AG04449 (cell line): ENCODE data around the gene COL6A2.

Experiments
- CTCF ChIA-PET: fragments of 350-600 bp; formaldehyde crosslinking; extraction: SDS; loops from one replicate; lab custom pipeline; 2021; ENCODE audit warnings: antibody characterized with exemption; lab: Yijun Ruan, JAX
- POLR2A ChIA-PET: fragments of 400-600, 350-600 bp; formaldehyde crosslinking; extraction: SDS; loops from one replicate; lab custom pipeline; 2020; ENCODE audit warnings: antibody characterized with exemption, inconsistent platforms; lab: Yijun Ruan, JAX
- DNase-seq: peaks from one replicate; pipeline ENCODE4 v3.0.0-alpha.2; 2010; ENCODE audit warnings: low read depth, low spot score
- H3K4me3 ChIP-seq: 2 replicates; pipeline ENCODE4 v1.5.1; 2011; ENCODE audit warnings: low read depth, mild to moderate bottlenecking, control low read depth, low read length
- CTCF ChIP-seq: IDR thresholded peaks from one replicate; pipeline ENCODE4 v1.5.1; 2011; ENCODE audit warnings: mild to moderate bottlenecking, moderate library complexity, low read length, control low read depth, inconsistent platforms; ENCODE audit not compliant: insufficient read depth; ENCODE audit errors: missing control alignments

The COL6A2 gene

GRCh38 chr21:46097336-46098293 lies at the start of gene COL6A2:
TSS of gene COL6A2 (plus strand) at chr21:46098112.
- TF ChIP-seq CTCF = peak; percentile 26
- ChIA-PET POLR2A (interaction anchor here (0.6 to 3.0 kb wide), 10 partner anchors 11 to 125 kb away, joined by 3 to 26 read pairs (median 4); no protein-coding TSS in a partner anchor), CTCF (interaction anchor here (0.8 to 6.9 kb wide), 7 partner anchors 14 to 126 kb away, joined by 3 to 63 read pairs (median 3); partner anchors contain the start of gene COL6A1)
- H3K4me3 ChIP-seq = peak within 1 kb of the TSS; percentile 81
- DNase-seq = no peak

DNA sequence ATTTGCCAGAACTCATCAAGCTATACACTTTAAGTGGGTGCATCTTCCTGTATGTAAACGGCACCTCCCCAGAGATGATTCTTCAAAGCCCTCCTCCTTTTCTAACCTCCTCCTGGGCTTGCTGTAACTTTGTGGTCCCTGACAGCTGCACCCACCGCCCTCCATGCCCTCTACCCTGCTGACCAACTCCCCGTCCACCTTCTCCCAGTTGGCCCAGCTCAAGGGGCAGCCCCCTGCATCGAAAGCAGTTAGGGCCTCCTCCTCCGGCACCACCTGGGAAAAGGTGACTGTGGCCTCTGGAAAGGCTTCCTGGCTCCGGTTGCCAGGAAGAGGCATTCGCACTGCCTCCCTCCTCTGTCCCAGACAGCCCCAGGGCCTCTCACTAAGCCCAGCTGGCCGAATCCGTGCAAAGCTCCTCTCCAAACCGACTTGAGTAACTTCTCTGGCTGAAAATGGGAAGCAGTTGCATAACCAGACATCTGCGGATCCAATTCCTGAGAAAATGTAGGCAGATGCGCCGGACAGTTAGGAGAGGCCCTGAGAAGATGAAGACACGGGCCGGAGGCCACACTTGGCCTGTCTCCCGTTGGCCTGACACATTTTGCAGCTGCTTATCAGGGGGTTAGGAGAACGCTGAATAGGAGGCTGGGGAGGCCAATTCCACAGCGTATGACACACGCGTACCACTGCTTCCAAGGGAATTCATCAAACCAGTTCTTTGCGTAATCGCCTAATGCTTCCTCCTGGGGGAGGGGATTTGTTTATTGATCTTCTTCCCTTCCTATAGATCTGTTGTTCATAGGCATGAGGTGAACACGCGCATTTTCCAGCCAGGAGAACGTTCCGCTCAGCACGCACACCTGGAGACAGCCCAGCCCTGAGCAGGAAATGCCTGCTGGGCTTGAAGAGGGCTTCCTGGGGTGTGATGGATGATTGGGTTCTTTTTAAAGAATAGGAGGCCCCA lies 48.7 kb upstream of the COL6A2 start:
- peak; percentile 100 for DNase-seq
- CTCF ChIA-PET = no interaction called here
- no peak overlapping the region for H3K4me3 ChIP-seq
- POLR2A ChIA-PET = interaction anchor here (0.6 to 1.5 kb wide), 23 partner anchors 10 to 76 kb away, joined by 3 to 9 read pairs (median 4); partner anchors contain the start of gene COL6A1
- no peak for TF ChIP-seq CTCF

DNA sequence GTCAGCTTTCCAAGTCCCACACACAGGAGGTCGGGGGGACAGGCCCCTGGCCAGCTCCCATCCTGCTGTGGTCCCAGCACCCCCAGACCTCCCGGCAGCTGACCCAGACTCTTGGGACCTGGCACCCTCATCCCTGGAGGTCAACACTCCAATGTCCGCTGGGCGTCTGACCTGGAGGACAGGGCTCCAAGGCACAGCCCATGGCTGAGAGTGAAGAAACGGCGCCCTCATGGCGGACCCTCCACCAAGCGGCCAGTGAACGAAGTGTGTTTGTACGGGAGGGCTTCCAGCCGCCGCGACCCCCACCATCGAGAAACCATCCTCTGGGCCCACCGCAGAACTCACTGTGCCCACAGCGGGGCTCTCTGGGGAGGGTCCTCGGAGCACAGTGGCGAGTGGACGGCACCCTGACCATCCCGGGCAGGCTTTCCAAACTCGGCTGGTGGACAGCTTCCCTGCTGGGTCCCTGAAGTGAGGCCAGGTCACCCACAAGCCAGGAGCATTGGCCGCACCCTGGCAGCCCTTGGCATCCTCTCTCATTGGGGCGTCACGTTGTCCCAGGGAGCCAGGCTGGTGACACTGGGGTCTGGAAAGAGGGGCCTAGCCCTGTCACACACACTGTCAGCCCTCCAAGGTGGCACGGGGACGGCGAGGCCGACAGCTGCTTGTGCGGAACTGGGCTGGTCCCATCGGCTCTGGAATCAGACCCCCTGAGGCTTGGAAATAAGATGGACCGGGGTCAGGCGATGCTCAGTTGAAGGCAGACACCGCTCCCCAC lies 47.8 kb upstream of the COL6A2 start:
- ChIA-PET CTCF (no interaction called here), POLR2A (interaction anchor here (0.8 to 1.5 kb wide), 10 partner anchors 11 to 71 kb away, joined by 3 to 9 read pairs (median 4); partner anchors contain the start of gene COL6A1)

DNA sequence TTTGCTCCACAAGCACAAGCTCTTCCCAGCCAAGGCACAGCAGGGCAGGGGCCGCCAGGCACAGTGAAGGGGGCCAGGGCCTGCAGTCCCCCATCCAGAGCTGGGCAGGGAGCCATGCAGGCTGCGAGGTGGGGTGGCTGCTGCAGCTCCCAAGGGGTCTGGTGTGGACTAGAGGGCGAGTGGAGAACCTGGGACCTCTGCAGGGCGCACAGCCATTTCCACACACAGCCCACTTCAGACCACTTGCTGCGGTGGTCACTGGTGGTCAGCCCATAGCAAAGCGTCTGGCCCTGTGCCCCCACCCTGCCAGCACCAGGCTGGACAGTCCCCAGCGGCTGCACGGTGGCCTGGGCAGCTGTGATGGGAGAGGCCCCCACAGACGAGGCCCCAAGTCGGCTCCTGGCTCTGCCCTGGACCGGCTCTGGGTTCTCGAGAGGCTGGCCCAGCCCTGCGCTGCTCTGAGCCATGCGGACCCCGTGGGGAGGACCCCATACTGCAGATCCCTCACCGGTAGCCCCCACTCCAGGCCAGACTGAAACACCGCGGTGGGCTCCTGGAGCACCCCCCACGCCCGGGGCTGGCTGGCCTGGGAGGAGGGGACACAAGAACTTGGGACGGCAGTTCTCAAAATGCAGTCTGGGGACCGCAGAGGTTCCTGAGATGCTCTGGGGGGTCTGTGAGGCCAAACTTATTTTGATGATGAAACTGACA lies 47.1 kb upstream of the COL6A2 start:
- H3K4me3 ChIP-seq = no peak overlapping the region
- no peak for DNase-seq
- ChIA-PET POLR2A (interaction anchor here (1.0 kb wide), 1 partner anchor 48 kb away, joined by 3 read pairs; no protein-coding TSS in a partner anchor), CTCF (interaction anchor here (1.5 kb wide), 1 partner anchor 92 kb away, joined by 6 read pairs; no protein-coding TSS in a partner anchor)
- TF ChIP-seq CTCF = no peak

More for the DNA sequence above, 47.8 kb upstream of the COL6A2 start:
- no peak for DNase-seq
- no peak overlapping the region for H3K4me3 ChIP-seq
- TF ChIP-seq CTCF = no peak

- ChIA-PET CTCF (interaction anchor here (1.1 to 1.5 kb wide), 2 partner anchors 12 to 91 kb away, joined by 3 to 6 read pairs; no protein-coding TSS in a partner anchor), POLR2A (interaction anchor here (1.0 kb wide), 1 partner anchor 48 kb away, joined by 3 read pairs; no protein-coding TSS in a partner anchor)
- no peak for TF ChIP-seq CTCF
Measured at GRCh38 chr21:46051379-46051770, 46.5 kb upstream of the COL6A2 start.

More at GRCh38 chr21:46051379-46051770, 46.5 kb upstream of the COL6A2 start:
- no peak overlapping the region for H3K4me3 ChIP-seq
- no peak for DNase-seq
